GM23338 (cell line): ENCODE measurements around the gene NELFB. TPM values are rescaled to one million over a fixed set of nuclear protein-coding genes. Genes with fewer than 3 reads are reported as not detected.

Source experiments
- ATAC-seq: fragments of 200-7000 bp; cut with Tn5 transposase; 3 replicates; pipeline ENCODE4 v1.9.1; 2020
- DNase-seq: peaks from one replicate; pipeline ENCODE4 v3.0.0-alpha.2; 2015; ENCODE audit warnings: low spot score
- H2AFZ ChIP-seq: fragments of 200-600 bp; sonication (generic); 2 replicates; pipeline ENCODE4 v1.8.0; 2016; ENCODE audit warnings: antibody characterized with exemption, mild to moderate bottlenecking, moderate library complexity
- H3F3A ChIP-seq: fragments of 200-600 bp; sonication (generic); replicated peaks from 2 replicates; pipeline ENCODE4 v1.8.0; 2017; ENCODE audit warnings: antibody characterized with exemption, mixed run types, low read depth
- H3K27ac ChIP-seq: fragments of 200-600 bp; sonication (generic); 2 replicates; pipeline ENCODE4 v1.6.1; 2016; ENCODE audit warnings: low read depth
- H3K27me3 ChIP-seq: fragments of 200-600 bp; sonication (generic); 2 replicates; pipeline ENCODE4 v1.8.0; 2016; ENCODE audit warnings: mild to moderate bottlenecking, mixed run types, moderate library complexity; ENCODE audit not compliant: insufficient read depth
- H3K36me3 ChIP-seq: fragments of 200-600 bp; sonication (generic); 2 replicates; pipeline ENCODE4 v1.8.0; 2016; ENCODE audit warnings: mild to moderate bottlenecking; ENCODE audit not compliant: insufficient read depth
- H3K4me1 ChIP-seq: fragments of 200-600 bp; sonication (generic); 2 replicates; pipeline ENCODE4 v1.8.0; 2016; ENCODE audit warnings: mild to moderate bottlenecking, moderate library complexity; ENCODE audit not compliant: insufficient read depth
- H3K4me2 ChIP-seq: fragments of 200-600 bp; sonication (generic); 2 replicates; pipeline ENCODE4 v1.7.1; 2017; ENCODE audit warnings: mixed run types
- H3K4me3 ChIP-seq: fragments of 200-600 bp; sonication (generic); 2 replicates; pipeline ENCODE4 v1.6.1; 2016; ENCODE audit warnings: mixed run types
- H3K79me2 ChIP-seq: fragments of 200-600 bp; sonication (generic); replicated peaks from 2 replicates; pipeline ENCODE4 v1.8.0; 2017; ENCODE audit warnings: mild to moderate bottlenecking; ENCODE audit not compliant: insufficient read depth
- H3K9me2 ChIP-seq: fragments of 200-600 bp; sonication (generic); 2 replicates; pipeline ENCODE4 v1.8.0; 2017; ENCODE audit not compliant: insufficient read depth
- H4K20me1 ChIP-seq: fragments of 200-600 bp; sonication (generic); replicated peaks from 2 replicates; pipeline ENCODE4 v1.8.0; 2017; ENCODE audit warnings: mild to moderate bottlenecking; ENCODE audit not compliant: insufficient read depth
- H3K27ac Mint-ChIP-seq: 2 replicates; pipeline ENCODE4 v1.8.0; 2020; ENCODE audit warnings: inconsistent platforms, mild to moderate bottlenecking, moderate library complexity, mixed read lengths
- H3K27me3 Mint-ChIP-seq: 3 replicates; pipeline ENCODE4 v1.8.0; 2022; ENCODE audit warnings: low read depth, mild to moderate bottlenecking, moderate library complexity, mixed read lengths, inconsistent platforms; ENCODE audit not compliant: insufficient read depth, poor library complexity
- H3K36me3 Mint-ChIP-seq: 3 replicates; pipeline ENCODE4 v1.8.0; 2021; ENCODE audit warnings: low read depth, mild to moderate bottlenecking, inconsistent platforms, moderate library complexity, mixed read lengths
- H3K4me1 Mint-ChIP-seq: 3 replicates; pipeline ENCODE4 v1.8.0; 2020; ENCODE audit warnings: mild to moderate bottlenecking, inconsistent platforms, mixed read lengths
- H3K4me3 Mint-ChIP-seq: 3 replicates; pipeline ENCODE4 v1.8.0; 2021; ENCODE audit warnings: moderate library complexity, mild to moderate bottlenecking, inconsistent platforms, mixed read lengths
- H3K9me3 Mint-ChIP-seq: 3 replicates; pipeline ENCODE4 v1.8.0; 2020; ENCODE audit warnings: moderate library complexity, mild to moderate bottlenecking, inconsistent platforms, mixed read lengths
- CREB1 ChIP-seq: fragments of 250-450 bp; sonication (Bioruptor Pico); IDR thresholded peaks from 2 replicates; pipeline ENCODE4 v1.5.0; 2020; ENCODE audit warnings: low read depth, mild to moderate bottlenecking, moderate library complexity
- ETS1 ChIP-seq: IDR thresholded peaks from 2 replicates; pipeline ENCODE4 v1.6.1; 2016; ENCODE audit warnings: antibody characterized with exemption
- EZH2 ChIP-seq: fragments of 200-600 bp; sonication (generic); IDR thresholded peaks from one replicate; pipeline ENCODE4 v1.8.0; 2017; ENCODE audit warnings: antibody characterized with exemption, mild to moderate bottlenecking, low read depth; ENCODE audit not compliant: unreplicated experiment
- EZH2phosphoT487 ChIP-seq: fragments of 200-600 bp; sonication (generic); IDR thresholded peaks from one replicate; pipeline ENCODE4 v1.8.1; 2018; ENCODE audit warnings: antibody characterized with exemption; ENCODE audit not compliant: unreplicated experiment
- NANOG ChIP-seq: IDR thresholded peaks from 2 replicates; pipeline ENCODE4 v1.6.1; 2016; ENCODE audit warnings: antibody characterized with exemption, borderline replicate concordance
- POLR2AphosphoS5 ChIP-seq: IDR thresholded peaks from 2 replicates; pipeline ENCODE4 v1.6.1; 2016; ENCODE audit warnings: antibody characterized with exemption, low read depth
- STAT1 ChIP-seq: IDR thresholded peaks from one replicate; pipeline ENCODE4 v1.6.1; 2016; ENCODE audit warnings: antibody characterized with exemption; ENCODE audit not compliant: unreplicated experiment
- ZNF114 ChIP-seq: fragments of 250-450 bp; sonication (Bioruptor Pico); IDR thresholded peaks from 2 replicates; pipeline ENCODE4 v1.5.0; 2020; ENCODE audit warnings: mild to moderate bottlenecking, moderate library complexity
- polyA plus RNA-seq: library from polyadenylated mRNA; unstranded; fragments of >200 nt; fragmentation: Nextera tagmentation; extraction: Ambion mirVana; gene quantifications from 2 replicates; pipeline ENCODE4 v1.2.1, GENCODE V29; 2016
- total RNA-seq: library from RNA; depleted of rRNA; stranded (reverse); fragments of >200 nt; shearing (Covaris generic); gene quantifications from 2 replicates; pipeline ENCODE4 v1.2.3, GENCODE V29; 2014
- TF ChIP-seq, protein P1 (sequence below), 2 experiments: fragments of 200-600 bp in 1 of 2; sonication (generic) in 1 of 2; conservative IDR thresholded peaks; 2 replicates each; pipeline versions ENCODE4 v1.5.1 to v1.6.1; 2016 to 2017; ENCODE audit warnings: antibody characterized with exemption in 2 of 2, low read depth in 2 of 2, mild to moderate bottlenecking in 2 of 2, moderate library complexity in 1 of 2

Gene NELFB
- total and polyA plus RNA-seq, 2 experiments from 2014 or later, result 30.0 to 97.3 TPM

GRCh38 chr9:137299938-137300337, 44.8 kb downstream of the NELFB start:
- Histone ChIP-seq H3F3A (peaks cover 26% of the 10 kb centered on the region), H3K4me2 (peak overlapping the region; percentile 96), H2AFZ (no peak overlapping the region), H3K9me2 (no peaks in the 10 kb centered on the region), H4K20me1 (peaks cover 11% of the 10 kb centered on the region), H3K4me3 (peak overlapping the region; percentile 94), H3K27ac (peak overlapping the region; percentile 30), H3K27me3 (peaks cover 34% of the 10 kb centered on the region), H3K79me2 (peaks cover 3% of the 10 kb centered on the region; the same call in 1 of the 2 replicates), H3K4me1 (peaks cover 46% of the 10 kb centered on the region), H3K36me3 (no peaks in the 10 kb centered on the region)
- H3K36me3 Mint-ChIP-seq, result peaks cover 4% of the 10 kb centered on the region; the same call in 2 of the 3 replicates
- peak; percentile 80 for DNase-seq
- ATAC-seq, result peak; percentile 0; the same call in 2 of the 3 replicates
- TF ChIP-seq STAT1, result no peak
- TF ChIP-seq EZH2, result no peak
- no peak for TF ChIP-seq POLR2AphosphoS5
- TF ChIP-seq ETS1, result no peak
- TF ChIP-seq NANOG, result no peak
- TF ChIP-seq EZH2phosphoT487, result no peak
- TF ChIP-seq, protein P1, sequence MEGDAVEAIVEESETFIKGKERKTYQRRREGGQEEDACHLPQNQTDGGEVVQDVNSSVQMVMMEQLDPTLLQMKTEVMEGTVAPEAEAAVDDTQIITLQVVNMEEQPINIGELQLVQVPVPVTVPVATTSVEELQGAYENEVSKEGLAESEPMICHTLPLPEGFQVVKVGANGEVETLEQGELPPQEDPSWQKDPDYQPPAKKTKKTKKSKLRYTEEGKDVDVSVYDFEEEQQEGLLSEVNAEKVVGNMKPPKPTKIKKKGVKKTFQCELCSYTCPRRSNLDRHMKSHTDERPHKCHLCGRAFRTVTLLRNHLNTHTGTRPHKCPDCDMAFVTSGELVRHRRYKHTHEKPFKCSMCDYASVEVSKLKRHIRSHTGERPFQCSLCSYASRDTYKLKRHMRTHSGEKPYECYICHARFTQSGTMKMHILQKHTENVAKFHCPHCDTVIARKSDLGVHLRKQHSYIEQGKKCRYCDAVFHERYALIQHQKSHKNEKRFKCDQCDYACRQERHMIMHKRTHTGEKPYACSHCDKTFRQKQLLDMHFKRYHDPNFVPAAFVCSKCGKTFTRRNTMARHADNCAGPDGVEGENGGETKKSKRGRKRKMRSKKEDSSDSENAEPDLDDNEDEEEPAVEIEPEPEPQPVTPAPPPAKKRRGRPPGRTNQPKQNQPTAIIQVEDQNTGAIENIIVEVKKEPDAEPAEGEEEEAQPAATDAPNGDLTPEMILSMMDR (conservative IDR thresholded peaks at IDR 0.05; ENCODE audit: low read depth in 2 of 2), result no peak
- TF ChIP-seq CREB1, result peak; percentile 61
- TF ChIP-seq ZNF114 (CRISPR knock-in tag), result peak; percentile 87
- H3K9me3 Mint-ChIP-seq, result no peaks in the 10 kb centered on the region; the same call in 2 of the 3 replicates
- H3K4me3 Mint-ChIP-seq, result peak overlapping the region; percentile 97
- H3K27me3 Mint-ChIP-seq, result peaks cover 36% of the 10 kb centered on the region
- peak overlapping the region; percentile 97 for H3K27ac Mint-ChIP-seq
- peaks cover 43% of the 10 kb centered on the region for H3K4me1 Mint-ChIP-seq

- Mint-ChIP-seq H3K4me3 (peak overlapping the region; percentile 97), H3K36me3 (peaks cover 4% of the 10 kb centered on the region; the same call in 2 of the 3 replicates), H3K27ac (peak overlapping the region; percentile 95), H3K9me3 (no peaks in the 10 kb centered on the region; the same call in 2 of the 3 replicates), H3K4me1 (peaks cover 47% of the 10 kb centered on the region), H3K27me3 (peaks cover 37% of the 10 kb centered on the region)
- peak overlapping the region; percentile 79 for H3K27ac ChIP-seq
- H3K4me3 ChIP-seq, result peak overlapping the region; percentile 94
- H3K79me2 ChIP-seq, result peaks cover 3% of the 10 kb centered on the region; the same call in 1 of the 2 replicates
- H3K36me3 ChIP-seq, result no peaks in the 10 kb centered on the region
- TF ChIP-seq ZNF114 (CRISPR knock-in tag) (no peak), POLR2AphosphoS5 (peak; percentile 1; the same call in 1 of the 2 replicates)
- peak overlapping the region; percentile 96 for H3K4me2 ChIP-seq
- no peaks in the 10 kb centered on the region for H3K9me2 ChIP-seq
- DNase-seq (peak; percentile 84), ATAC-seq (peak; percentile 3)
- no peak overlapping the region for H2AFZ ChIP-seq
- peaks cover 49% of the 10 kb centered on the region for H3K4me1 ChIP-seq
- peaks cover 32% of the 10 kb centered on the region for H3K27me3 ChIP-seq
- H4K20me1 ChIP-seq, result peaks cover 11% of the 10 kb centered on the region
- H3F3A ChIP-seq, result peaks cover 26% of the 10 kb centered on the region
Measured at GRCh38 chr9:137300567-137301080, 45.5 kb downstream of the NELFB start.
